Esophagus squamous epithelium (tissue), 5 donors: Measurements from ENCODE around the gene CDC37L1. TPM values are rescaled to one million over a fixed set of nuclear protein-coding genes. Genes with fewer than 3 reads are reported as not detected.
A peak's percentile ranks its signal among the peaks of the same experiment; 100 is the strongest.

Source experiments
- DNase-seq: peaks from one replicate; lab custom pipeline; 2025; lab: John Stamatoyannopoulos, UW
- H3K27ac ChIP-seq, 4 donors: fragments of 200-600 bp; sonication (generic); one replicate each; pipeline ENCODE4 v1.5.1; 2016 to 2019; ENCODE audit warnings: mild to moderate bottlenecking in 1 of 4
- H3K27me3 ChIP-seq, 4 donors: fragments of 200-600 bp; sonication (generic); 1 replicate in 3 of 4; 2 replicates in 1 of 4; pipeline versions ENCODE4 v1.5.1 to v1.6.0; 2017 to 2021; ENCODE audit warnings: antibody characterized with exemption in 1 of 4
- H3K36me3 ChIP-seq, 3 donors: fragments of 200-600 bp; sonication (generic); one replicate each; pipeline ENCODE4 v1.5.1; 2016 to 2019
- H3K4me1 ChIP-seq, 3 donors: fragments of 200-600 bp; sonication (generic); one replicate each; pipeline ENCODE4 v1.5.1; 2017 to 2019
- H3K4me3 ChIP-seq, 4 donors: fragments of 200-600 bp; sonication (generic); 1 replicate in 3 of 4; 2 replicates in 1 of 4; pipeline ENCODE4 v1.5.1; 2016 to 2019; ENCODE audit warnings: mild to moderate bottlenecking in 2 of 4, moderate library complexity in 1 of 4
- H3K9me3 ChIP-seq, 3 donors: fragments of 200-600 bp; sonication (generic); one replicate each; pipeline ENCODE4 v1.5.1; 2016 to 2019
- CTCF ChIP-seq, 6 experiments: fragments of 450-650 bp in 4 of 6; fragments of 200-600 bp in 2 of 6; sonication (generic) in 2 of 6; IDR thresholded peaks; one replicate each; pipeline ENCODE4 v1.5.1; 2016 to 2019; ENCODE audit warnings: antibody characterized with exemption in 6 of 6, mild to moderate bottlenecking in 4 of 6, moderate library complexity in 4 of 6
- POLR2A ChIP-seq, 4 donors: fragments of 450-650 bp; IDR thresholded peaks; one replicate each; pipeline ENCODE4 v1.6.1; 2017; ENCODE audit warnings: antibody characterized with exemption in 4 of 4, mild to moderate bottlenecking in 4 of 4, moderate library complexity in 3 of 4
- WGBS, 2 donors: methylation state at CpG; one replicate each; pipeline ENCODE4 v1.1.5; 2018; 5-methylcytosine and 5-hydroxymethylcytosine counted together
- intact Hi-C: fragments of 100-400 bp; cut with DNase I; formaldehyde crosslinking; loops from one replicate; pipeline ENCODE4 v1.15.0; 2022
- total RNA-seq, 4 donors: library from RNA; depleted of rRNA; stranded (reverse); fragments of >200 nt; gene quantifications; one replicate each; pipeline ENCODE4 v1.1.0, GENCODE V29; 2016
- donor health status: DM: yes; HTN: yes; CAD: no.

The CDC37L1 gene
- total RNA-seq, 4 donors from 2014 or later: 8.9 to 48.8 (median 19.3) TPM

DNA sequence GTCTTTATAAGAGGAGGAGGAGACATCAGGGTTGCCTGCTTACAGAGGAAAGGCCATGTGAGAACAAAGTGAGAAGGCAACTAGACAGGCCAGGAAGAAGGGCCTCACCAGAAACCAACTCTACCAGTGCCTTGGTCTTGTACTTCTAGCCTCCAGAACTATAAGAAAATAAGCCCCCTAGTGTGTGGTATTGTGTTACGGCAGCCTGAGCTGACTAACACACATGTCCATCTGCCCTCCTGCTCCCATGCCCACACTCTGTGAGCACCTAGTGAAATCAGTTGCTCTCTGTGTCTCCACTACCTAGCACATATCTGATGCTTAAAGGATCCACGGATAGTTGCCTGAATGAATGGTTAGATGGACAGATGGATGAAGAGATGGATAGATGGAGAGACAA is 54.8 kb downstream of the CDC37L1 start:
- peaks cover 0 to 11% (median 0%) of the 10 kb centered on the region in 3 donors for H3K36me3 ChIP-seq
- DNase-seq: no peak
- intact Hi-C loops: no loop called here
- H3K4me3 ChIP-seq: no peak overlapping the region
- peaks cover 3 to 38% (median 3%) of the 10 kb centered on the region in 3 donors for H3K4me1 ChIP-seq
- no peak overlapping the region for H3K27ac ChIP-seq
- WGBS, 2 donors: 88 to 100% methylated on average over 2 of the region's 2 CpGs
- TF ChIP-seq POLR2A (IDR thresholded peaks at IDR 0.05): no peak
- TF ChIP-seq CTCF (IDR thresholded peaks at IDR 0.05): no peak
- no peaks in the 10 kb centered on the region for H3K27me3 ChIP-seq
- H3K9me3 ChIP-seq: no peaks in the 10 kb centered on the region

DNA sequence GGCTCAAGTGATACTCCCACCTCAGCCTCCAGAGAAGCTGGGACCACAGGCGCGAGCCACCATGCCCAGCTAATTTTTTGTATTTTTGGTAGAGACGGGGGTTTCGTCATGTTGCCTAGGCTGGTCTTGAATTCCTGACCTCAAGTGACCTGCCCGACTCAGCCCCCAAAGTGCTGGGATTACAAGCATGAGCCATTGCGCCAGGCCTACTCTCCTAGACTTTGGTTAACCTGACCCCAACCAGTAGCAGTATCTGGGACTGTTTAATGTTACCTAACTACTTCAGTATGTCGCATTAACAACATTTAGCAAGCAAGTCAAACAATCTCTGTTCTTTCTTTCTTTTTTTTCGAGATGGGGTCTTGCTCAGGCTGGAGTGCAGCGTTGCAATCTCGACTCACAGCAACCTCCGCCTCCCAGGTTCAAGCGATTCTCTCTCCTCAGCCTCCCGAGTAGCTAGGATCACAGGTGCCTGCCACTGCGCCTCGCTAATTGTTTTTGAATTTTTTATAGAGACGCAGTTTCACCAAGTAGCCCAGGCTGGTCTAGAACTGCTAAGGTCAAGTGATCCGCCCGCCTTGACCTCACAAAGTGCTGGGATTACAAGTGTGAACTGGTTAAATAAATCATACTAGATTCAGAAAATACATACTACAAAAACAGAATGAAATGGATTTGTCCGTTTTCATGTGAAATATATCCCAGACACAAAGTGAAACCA is 59.7 kb downstream of the CDC37L1 start:
- Histone ChIP-seq H3K4me3 (peak overlapping the region; percentile 82 to 97 (median 90)), H3K36me3 (no peaks in the 10 kb centered on the region), H3K27me3 (no peaks in the 10 kb centered on the region), H3K4me1 (peaks cover 9 to 68% (median 11%) of the 10 kb centered on the region in 3 donors), H3K9me3 (no peaks in the 10 kb centered on the region), H3K27ac (peak overlapping the region; percentile 56 to 99 (median 98))
- no peak for DNase-seq
- intact Hi-C loops: loop anchor here (5.0 kb wide), 1 partner anchor 72 kb away; the partner anchor contains the start of gene SPATA6L
- 70 to 71% methylated on average over 18 to 19 of the region's 19 CpGs for WGBS, 2 donors
- no peak for TF ChIP-seq POLR2A (IDR thresholded peaks at IDR 0.05)
- no peak for TF ChIP-seq CTCF (IDR thresholded peaks at IDR 0.05)

DNA sequence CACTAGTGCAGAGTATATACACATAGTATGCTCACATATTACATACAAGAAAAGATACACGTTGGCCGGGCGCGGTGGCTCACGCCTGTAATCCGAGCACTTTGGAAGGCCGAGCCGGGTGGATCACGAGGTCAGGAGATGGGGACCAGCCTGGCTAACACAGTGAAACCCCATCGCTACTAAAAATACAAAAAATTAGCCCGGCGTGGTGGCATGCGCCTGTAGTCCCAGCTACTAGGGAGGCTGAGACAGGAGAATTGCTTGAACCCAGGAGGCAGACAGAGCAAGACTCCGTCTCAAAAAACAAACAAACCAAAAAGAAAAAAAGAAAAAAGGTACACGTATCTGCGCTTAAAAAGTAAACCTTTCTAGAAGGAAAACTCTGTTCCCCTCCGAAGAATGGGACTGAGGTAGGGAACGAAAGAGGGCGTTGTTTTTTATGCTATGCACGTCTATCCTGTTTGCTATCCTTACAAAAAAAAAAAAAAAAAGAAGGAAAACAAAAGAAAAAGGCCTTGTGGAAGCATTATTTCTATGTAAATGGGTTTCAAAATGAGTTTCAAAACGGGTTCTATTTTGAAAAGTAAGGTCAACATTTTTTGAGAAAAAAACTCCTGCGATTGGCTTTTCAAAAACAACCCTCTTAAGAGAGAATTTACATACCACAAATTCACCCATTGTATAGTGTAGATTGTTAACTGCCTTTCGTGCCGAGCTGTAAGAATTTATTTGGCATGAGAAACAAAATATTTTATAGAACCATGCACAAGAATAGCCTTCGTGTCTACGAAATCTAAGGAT is 60.4 kb downstream of the CDC37L1 start:
- Histone ChIP-seq H3K9me3 (no peaks in the 10 kb centered on the region), H3K4me1 (peaks cover 9 to 66% (median 11%) of the 10 kb centered on the region in 3 donors), H3K36me3 (no peaks in the 10 kb centered on the region), H3K27me3 (no peaks in the 10 kb centered on the region), H3K27ac (peak overlapping the region; percentile 92 to 99 (median 98)), H3K4me3 (peak overlapping the region; percentile 82 to 97 (median 90))
- no peak for DNase-seq
- WGBS, 2 donors: 22 to 23% methylated on average over 26 of the region's 26 CpGs
- TF ChIP-seq POLR2A (IDR thresholded peaks at IDR 0.05) (no peak), CTCF (IDR thresholded peaks at IDR 0.05) (no peak)
- intact Hi-C loops: loop anchor here (5.0 to 10.0 kb wide), 2 partner anchors 72 to 695 kb away; partner anchors contain the start of genes PLGRKT and SPATA6L

- TF ChIP-seq POLR2A (IDR thresholded peaks at IDR 0.05) (no peak), CTCF (IDR thresholded peaks at IDR 0.05) (no peak)
- no peaks in the 10 kb centered on the region for H3K27me3 ChIP-seq
- intact Hi-C loops: loop anchor here (10.0 kb wide), 1 partner anchor 694 kb away; the partner anchor contains the start of gene PLGRKT
- H3K4me3 ChIP-seq: peak overlapping the region; percentile 82 to 97 (median 90)
- H3K4me1 ChIP-seq: peaks cover 9 to 64% (median 11%) of the 10 kb centered on the region in 3 donors
- H3K36me3 ChIP-seq: no peaks in the 10 kb centered on the region
- H3K9me3 ChIP-seq: no peaks in the 10 kb centered on the region
- DNase-seq: no peak
- peak overlapping the region; percentile 92 to 99 (median 98) for H3K27ac ChIP-seq
- WGBS, 2 donors: 0% methylated on average over 4 of the region's 4 CpGs
Observed at GRCh38 chr9:4740388-4740637, 60.9 kb downstream of the CDC37L1 start.
